GM21737 (cell line): ENCODE data around the gene NLRC3.
A peak's percentile ranks its signal among the peaks of the same experiment; 100 is the strongest.

Experiments used
- ATAC-seq: cut with Tn5 transposase; IDR thresholded peaks from one replicate; pipeline ENCODE4 v1.9.1; 2021; ENCODE audit warnings: mild to moderate bottlenecking, moderate library complexity; ENCODE audit not compliant: unreplicated experiment

Gene NLRC3

DNA sequence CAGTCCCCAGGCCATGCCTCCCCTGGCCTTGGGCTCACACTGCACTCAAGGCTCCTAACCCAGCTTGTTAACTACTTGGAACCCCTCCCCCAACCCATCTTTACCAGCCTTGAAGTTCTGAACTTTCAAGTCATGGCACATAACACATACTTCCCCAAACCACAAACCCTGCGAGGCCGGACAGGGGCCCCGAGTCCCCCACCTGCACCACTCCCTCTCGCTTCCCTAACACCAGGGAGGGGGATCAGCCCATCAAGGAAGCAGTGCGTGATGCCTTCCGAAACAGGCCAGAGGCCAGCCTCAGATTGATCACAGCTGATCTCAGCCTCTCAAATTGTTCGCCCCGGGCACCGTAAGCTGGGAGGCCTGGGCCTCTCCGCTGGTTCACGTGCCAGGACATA lies 3.0 kb upstream of the NLRC3 start:
- ATAC-seq: no peak

DNA sequence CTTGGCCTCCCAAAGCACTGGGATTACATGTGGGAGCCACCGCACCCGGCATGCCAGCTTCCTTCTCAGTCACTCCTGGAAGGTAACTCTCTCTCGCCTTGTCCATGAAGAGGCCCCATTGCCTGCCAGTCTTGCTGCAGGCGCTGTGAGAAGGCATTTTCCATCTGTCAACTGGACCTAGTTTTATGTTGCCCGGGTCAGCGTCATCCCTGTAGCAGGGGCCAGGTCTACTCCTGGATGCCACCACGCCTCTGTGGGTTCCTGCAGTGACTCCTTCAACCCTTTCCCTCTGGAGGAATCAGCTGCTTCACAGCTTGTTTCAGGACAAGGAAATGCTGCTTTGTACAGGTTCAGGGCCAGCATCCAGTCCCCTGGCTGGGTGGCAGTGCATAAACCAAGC lies 2.6 kb upstream of the NLRC3 start:
- no peak for ATAC-seq

- peak; percentile 67 for ATAC-seq
Observed at GRCh38 chr16:3578610-3579551, 1.7 kb upstream of the NLRC3 start.

DNA sequence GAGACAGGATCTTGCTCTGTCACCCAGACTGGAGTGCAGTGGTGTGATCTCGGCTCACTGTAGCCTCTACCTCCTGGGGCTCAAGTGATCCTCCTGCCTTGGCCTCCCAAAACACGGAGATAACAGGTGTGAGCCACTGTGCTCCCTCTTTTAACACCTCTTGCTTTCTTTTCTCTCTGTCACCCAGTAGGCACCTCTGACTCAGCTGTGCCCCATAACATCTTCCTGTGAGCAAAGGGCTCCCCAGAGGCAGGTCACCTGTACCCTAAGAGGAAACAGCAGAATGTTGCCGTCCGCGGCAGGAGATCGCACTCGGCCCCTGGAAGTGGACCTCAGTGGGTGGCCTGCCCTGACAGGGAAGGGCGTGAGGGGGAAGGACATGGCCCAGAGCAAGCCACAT lies 918 bp upstream of the NLRC3 start:
- no peak for ATAC-seq

- no peak for ATAC-seq
Observed at GRCh38 chr16:3576211-3576610, 992 bp downstream of the NLRC3 start.

- no peak for ATAC-seq
Observed at GRCh38 chr16:3575491-3575890, 1.7 kb downstream of the NLRC3 start.

- no peak for ATAC-seq
Observed at GRCh38 chr16:3574195-3574594, 3.0 kb downstream of the NLRC3 start.

DNA sequence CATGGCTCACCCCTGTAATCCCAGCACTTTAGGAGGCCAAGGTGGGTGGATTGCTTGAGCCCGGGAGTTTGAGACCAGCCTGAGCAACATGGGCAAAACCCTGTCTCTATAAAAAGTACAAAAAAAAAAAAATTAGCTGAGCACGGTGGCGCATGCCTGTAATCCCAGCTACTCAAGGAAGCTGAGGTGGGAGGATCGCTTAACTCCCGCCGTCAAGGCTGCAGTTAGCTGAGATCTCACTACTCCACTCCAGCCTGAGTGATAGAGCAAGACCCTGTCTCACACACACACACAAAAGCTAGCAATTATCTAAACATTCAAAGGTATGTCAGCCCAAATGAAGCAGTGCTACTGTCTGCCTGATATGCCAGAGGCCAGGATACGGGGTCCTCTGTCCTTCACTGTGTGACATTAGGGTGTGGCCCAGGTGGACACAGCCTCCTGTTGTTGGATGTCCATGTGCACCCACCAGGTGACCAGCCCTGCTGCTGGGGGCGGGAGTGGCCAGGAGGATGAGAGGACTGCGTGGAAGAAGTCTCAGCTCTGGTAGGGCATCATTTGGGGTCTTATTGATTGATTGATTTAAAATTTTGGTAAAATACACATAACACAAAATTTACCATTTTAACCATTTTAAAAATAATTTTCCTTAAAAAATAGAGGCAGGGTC lies 3.9 kb downstream of the NLRC3 start:
- no peak for ATAC-seq

DNA sequence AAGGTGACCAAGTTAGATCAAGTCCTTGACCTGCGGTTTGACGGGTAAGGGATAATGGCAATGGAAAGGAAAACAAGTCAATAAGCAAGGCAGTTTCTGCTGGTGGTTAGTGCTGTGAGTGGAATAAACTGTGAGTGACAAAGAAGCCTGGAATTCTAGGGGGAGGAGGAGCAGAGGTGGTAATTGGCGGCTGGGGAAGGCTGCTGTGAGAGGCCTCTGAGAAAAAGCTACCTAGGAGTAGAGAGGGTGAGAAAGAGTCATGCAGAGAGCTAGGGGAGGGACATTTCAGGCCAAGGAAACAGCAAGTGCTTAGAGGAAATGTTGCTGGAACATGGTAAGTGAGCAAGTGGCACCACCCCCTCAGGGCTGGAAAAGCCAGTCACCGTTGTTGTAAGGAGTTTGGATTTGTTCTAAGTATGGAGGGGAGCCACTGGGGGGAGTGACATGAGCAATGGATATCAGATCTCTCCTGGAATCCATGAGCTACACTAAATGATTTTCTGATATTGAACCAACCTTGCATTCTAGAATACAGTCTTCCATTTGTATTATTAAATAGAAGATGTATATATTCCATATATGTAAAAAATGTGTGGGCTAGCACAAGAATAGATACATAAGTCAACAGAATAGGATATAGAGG lies 6.7 kb downstream of the NLRC3 start:
- no peak for ATAC-seq

- ATAC-seq: no peak
Observed at GRCh38 chr16:3569851-3570250, 7.4 kb downstream of the NLRC3 start.

- ATAC-seq: no peak
Observed at GRCh38 chr16:3566990-3567389, 10.2 kb downstream of the NLRC3 start.

- ATAC-seq: no peak
Observed at GRCh38 chr16:3564889-3565141, 12.4 kb downstream of the NLRC3 start.

- no peak for ATAC-seq
Observed at GRCh38 chr16:3564130-3564888, 12.9 kb downstream of the NLRC3 start.

GRCh38 chr16:3562914-3563480 lies 14.2 kb downstream of the NLRC3 start:
- no peak for ATAC-seq

DNA sequence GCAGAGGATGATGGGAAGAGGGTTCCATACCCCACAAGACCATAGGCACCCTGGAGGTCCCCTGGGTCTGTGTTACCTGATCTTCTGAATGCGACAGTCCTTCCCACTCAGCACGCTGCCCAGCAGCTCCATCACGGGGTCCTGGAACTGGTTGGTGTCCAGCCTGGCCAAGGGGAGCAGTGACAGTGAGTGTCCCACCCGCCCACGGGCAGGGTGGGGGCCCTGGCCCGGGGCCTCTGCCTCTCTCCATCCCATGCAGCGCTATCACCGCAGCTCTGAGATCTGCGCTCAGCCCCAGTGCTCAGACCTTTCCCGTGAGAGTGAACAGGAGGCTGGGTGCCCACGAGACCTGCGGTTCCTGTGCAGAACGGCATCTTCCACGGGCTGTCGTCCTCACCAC lies 15.6 kb downstream of the NLRC3 start:
- no peak for ATAC-seq

GRCh38 chr16:3554351-3554928 lies 22.8 kb downstream of the NLRC3 start:
- no peak for ATAC-seq

DNA sequence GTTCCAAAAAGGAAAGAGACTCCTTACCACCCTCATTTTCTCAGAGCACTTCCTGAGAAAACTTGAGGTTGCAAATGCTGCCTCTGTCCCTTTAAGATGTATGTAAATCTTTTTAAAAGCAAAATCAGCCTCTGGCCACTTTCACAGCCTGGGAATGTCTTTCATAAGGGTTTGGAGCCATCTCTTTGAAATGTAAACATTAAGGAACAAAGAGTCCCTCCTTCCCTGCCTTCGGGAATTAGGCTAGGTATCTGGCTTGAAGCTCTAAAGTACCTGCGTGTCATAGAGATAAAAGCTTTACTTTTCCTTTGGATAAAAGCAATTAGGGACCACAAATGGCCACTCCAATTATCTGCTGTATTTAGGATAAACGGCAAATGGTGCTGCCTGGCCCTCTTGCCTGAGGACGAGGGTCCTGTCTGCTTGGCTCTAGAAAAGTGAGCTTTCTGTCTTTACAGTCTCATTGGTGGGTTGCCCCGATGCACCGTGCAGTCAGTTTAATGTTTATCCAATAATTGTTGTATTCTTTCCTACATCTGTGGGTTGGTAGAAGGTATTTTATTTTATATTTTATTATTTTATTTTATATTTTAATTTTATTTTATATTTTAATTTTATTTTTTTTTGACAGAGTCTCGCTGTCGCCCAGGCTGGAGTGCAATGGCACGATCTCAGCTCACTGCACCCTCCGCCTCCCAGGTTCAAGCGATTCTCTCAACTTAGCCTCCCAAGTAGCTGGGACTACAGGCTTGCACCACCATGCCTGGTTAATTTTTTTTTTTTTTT lies 23.9 kb downstream of the NLRC3 start:
- no peak for ATAC-seq

- ATAC-seq: no peak
Observed at GRCh38 chr16:3550851-3551847, 26.1 kb downstream of the NLRC3 start.

DNA sequence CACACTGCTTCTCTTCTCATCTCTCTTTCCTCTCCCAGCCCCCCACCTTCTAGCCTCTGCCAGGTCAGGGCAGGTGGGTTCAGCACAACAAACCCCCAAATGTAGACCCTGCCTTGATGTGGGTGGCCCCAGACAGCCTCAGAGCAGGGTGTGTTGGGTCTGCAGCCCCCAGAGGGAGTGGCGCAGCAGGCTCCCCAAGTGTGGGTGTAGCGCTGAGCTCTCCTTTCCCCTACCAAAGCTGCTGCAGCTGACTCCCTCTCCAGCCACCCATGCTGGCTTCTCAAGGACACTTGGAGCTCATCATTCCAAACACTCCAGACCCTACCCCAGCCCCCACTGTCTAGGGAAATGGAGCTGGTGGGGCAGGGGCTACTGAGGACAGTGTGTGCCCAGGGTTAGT lies 27.3 kb downstream of the NLRC3 start:
- ATAC-seq: no peak
